OCI-LY7 (cell line): Measurements from ENCODE around the gene SLC7A7. TPM values are rescaled to one million over a fixed set of nuclear protein-coding genes. Genes with fewer than 3 reads are reported as not detected.

Experiments used
- BruUV-seq: library from RNA; stranded (reverse); fragments of 400-500 nt; replicated peaks from 2 replicates; lab custom pipeline; 2021; lab: Mats Ljungman, UMichigan
- CTCF ChIA-PET: fragments of 300-600 bp; sonication (Branson Sonifier 250); formaldehyde crosslinking; loops from one replicate; lab custom pipeline; 2022; ENCODE audit warnings: antibody characterized with exemption; ENCODE audit not compliant: unreplicated experiment; lab: Charles Lee
- POLR2A ChIA-PET: fragments of 300-600 bp; sonication (Branson Sonifier 250); formaldehyde crosslinking; loops from one replicate; lab custom pipeline; 2022; ENCODE audit warnings: antibody characterized with exemption; lab: Charles Lee
- DNase-seq: peaks from one replicate; pipeline ENCODE4 v3.0.0-alpha.2; 2015; ENCODE audit warnings: low spot score
- H2AFZ ChIP-seq: fragments of 200-600 bp; sonication (generic), shearing (Covaris generic); 2 replicates; pipeline ENCODE4 v1.6.1; 2014; ENCODE audit warnings: mild to moderate bottlenecking, antibody characterized with exemption, low read length, moderate library complexity
- H3K27ac ChIP-seq: fragments of 200-600 bp; sonication (generic); 2 replicates; pipeline ENCODE4 v1.5.1; 2014; ENCODE audit warnings: mixed run types, low read depth, mild to moderate bottlenecking, moderate library complexity, low read length, inconsistent platforms; ENCODE audit not compliant: poor library complexity, severe bottlenecking
- H3K36me3 ChIP-seq: fragments of 200-600 bp; sonication (generic); 2 replicates; pipeline ENCODE4 v1.6.1; 2014; ENCODE audit warnings: mild to moderate bottlenecking, antibody characterized with exemption, low read length, moderate library complexity, mixed read lengths; ENCODE audit not compliant: insufficient read depth
- H3K4me1 ChIP-seq: fragments of 200-600 bp; sonication (generic); 2 replicates; pipeline ENCODE4 v1.5.1; 2014; ENCODE audit warnings: mild to moderate bottlenecking, low read length; ENCODE audit not compliant: insufficient read depth, poor library complexity, severe bottlenecking
- H3K4me2 ChIP-seq: fragments of 200-600 bp; sonication (generic); 2 replicates; pipeline ENCODE4 v1.6.1; 2014; ENCODE audit warnings: mild to moderate bottlenecking, low read length
- H3K4me3 ChIP-seq: fragments of 200-600 bp; sonication (generic); 2 replicates; pipeline ENCODE4 v1.5.1; 2014; ENCODE audit warnings: mild to moderate bottlenecking, low read depth, low read length; ENCODE audit not compliant: poor library complexity, severe bottlenecking
- H3K79me2 ChIP-seq: fragments of 200-600 bp; sonication (generic); 2 replicates; pipeline ENCODE4 v1.6.1; 2016; ENCODE audit warnings: low read depth, mild to moderate bottlenecking, low read length, moderate library complexity, mixed read lengths; ENCODE audit not compliant: insufficient read depth
- H3K9me2 ChIP-seq: fragments of 200-600 bp; sonication (generic); 2 replicates; pipeline ENCODE4 v1.6.1; 2016; ENCODE audit warnings: mild to moderate bottlenecking, low read length, mixed read lengths; ENCODE audit not compliant: insufficient read depth
- H3K9me3 ChIP-seq: fragments of 200-600 bp; sonication (generic); 2 replicates; pipeline ENCODE4 v1.6.1; 2014; ENCODE audit warnings: mild to moderate bottlenecking, mixed run types, low read length, mixed read lengths
- H4K20me1 ChIP-seq: fragments of 200-600 bp; sonication (generic); 2 replicates; pipeline ENCODE4 v1.6.1; 2014; ENCODE audit warnings: mild to moderate bottlenecking, antibody characterized with exemption, low read length, moderate library complexity, mixed read lengths; ENCODE audit not compliant: insufficient read depth
- EZH2phosphoT487 ChIP-seq: fragments of 200-600 bp; sonication (generic); IDR thresholded peaks from 2 replicates; pipeline ENCODE4 v1.6.1; 2018; ENCODE audit warnings: low read depth, borderline replicate concordance, mild to moderate bottlenecking, mixed run types, antibody characterized with exemption, low read length, moderate library complexity, mixed read lengths
- intact Hi-C: fragments of 100-400 bp; cut with micrococcal nuclease; formaldehyde crosslinking; loops from one replicate; pipeline ENCODE4 v1.10.0; 2022; ENCODE audit not compliant: unreplicated experiment
- total RNA-seq, 2 experiments: library from RNA; depleted of rRNA in 1 of 2; stranded (reverse); fragments of >200 nt in 1 of 2; shearing (Covaris generic) in 1 of 2; gene quantifications; 2 replicates each; pipeline ENCODE4 v1.2.3, GENCODE V29; 2014 to 2022
- TF ChIP-seq, protein P1 (sequence below): fragments of 200-600 bp; sonication (generic); conservative IDR thresholded peaks from 2 replicates; pipeline ENCODE4 v1.5.1; 2014; ENCODE audit warnings: mild to moderate bottlenecking, antibody characterized with exemption, low read length, moderate library complexity, mixed read lengths

SLC7A7 gene
- total RNA-seq, 2 experiments from 2014 or later = 30.6 to 59.2 TPM

DNA sequence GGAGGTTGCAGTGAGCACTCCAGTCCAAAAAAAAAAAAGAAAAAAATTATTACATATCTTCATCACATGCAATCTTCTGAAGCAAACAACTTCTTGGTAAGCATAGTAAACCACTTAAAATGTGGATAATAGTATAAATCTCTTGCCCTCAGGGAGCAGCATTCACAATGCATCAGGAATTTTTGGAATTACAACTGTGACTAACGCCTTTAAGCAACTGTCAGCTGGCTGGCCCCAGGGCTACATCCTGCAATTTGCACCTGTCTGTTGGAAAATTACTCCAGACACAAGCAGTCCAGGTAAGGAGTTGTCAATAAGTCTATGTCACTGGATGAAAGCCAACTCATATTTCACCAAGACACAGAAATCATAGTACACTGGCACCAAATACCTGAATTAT lies 5.5 kb upstream of the SLC7A7 start:
- no peak for DNase-seq
- H3K9me3 ChIP-seq = no peaks in the 10 kb centered on the region
- no peak overlapping the region for H3K4me2 ChIP-seq
- ChIA-PET POLR2A (interaction anchor here (1.1 to 1.9 kb wide), 5 partner anchors 10 to 258 kb away, joined by 4 to 12 read pairs (median 5); partner anchors contain the start of genes MRPL52 and OXA1L), CTCF (no interaction called here)
- no TSS peak for BruUV-seq
- H3K4me1 ChIP-seq = peaks cover 78% of the 10 kb centered on the region
- H3K4me3 ChIP-seq = no peak overlapping the region
- no peaks in the 10 kb centered on the region for H4K20me1 ChIP-seq
- no peak overlapping the region for H2AFZ ChIP-seq
- no peak for TF ChIP-seq EZH2phosphoT487
- H3K36me3 ChIP-seq = no peaks in the 10 kb centered on the region
- H3K27ac ChIP-seq = peak overlapping the region; percentile 17
- H3K79me2 ChIP-seq = no peaks in the 10 kb centered on the region
- no peaks in the 10 kb centered on the region for H3K9me2 ChIP-seq
- intact Hi-C loops = loop anchor here (2.0 to 5.0 kb wide), 2 partner anchors 52 to 434 kb away; partner anchors contain the start of gene LRP10

DNA sequence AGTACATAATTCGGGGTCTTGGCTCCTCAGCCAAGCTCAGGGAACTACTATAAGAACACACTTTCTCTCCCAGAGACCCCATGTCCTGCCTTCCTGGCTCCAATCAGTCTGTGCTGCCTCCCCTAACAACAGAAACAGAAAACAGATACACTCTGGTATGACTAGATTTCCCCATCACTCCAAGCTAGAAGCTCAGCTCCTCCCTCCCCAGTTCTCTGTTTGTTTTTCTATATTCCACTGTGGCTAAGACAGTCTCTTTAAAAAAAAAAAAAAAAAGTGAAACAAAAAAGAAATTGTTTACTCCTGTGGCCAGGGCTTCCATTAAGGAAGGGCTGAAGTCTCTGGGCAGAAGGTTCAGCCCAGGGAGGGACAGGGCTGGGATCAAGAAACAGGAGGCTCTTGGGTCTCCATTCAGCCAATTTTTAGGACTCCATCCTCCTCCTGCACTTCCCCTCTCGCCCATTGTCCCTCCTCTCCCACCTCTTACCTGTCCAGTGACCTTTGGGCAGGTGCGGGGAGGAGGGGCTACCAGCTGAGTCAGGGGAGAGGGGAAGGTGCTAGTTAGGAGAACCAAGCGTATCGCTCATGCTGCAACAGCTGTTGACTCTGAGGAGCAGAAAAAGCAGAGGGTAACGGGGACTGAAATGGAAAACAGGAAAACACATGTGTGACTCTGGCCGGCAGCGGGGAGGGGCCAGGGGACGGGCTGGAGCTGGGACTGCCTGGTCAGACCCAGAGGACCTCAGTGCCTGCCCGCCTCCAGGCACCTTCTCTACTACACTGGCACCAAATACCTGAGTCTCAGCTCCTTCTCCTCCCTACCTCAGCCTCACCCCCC lies 4.1 kb upstream of the SLC7A7 start:
- peak overlapping the region; percentile 49; the same call in 1 of the 2 replicates for H2AFZ ChIP-seq
- TF ChIP-seq, protein P1, sequence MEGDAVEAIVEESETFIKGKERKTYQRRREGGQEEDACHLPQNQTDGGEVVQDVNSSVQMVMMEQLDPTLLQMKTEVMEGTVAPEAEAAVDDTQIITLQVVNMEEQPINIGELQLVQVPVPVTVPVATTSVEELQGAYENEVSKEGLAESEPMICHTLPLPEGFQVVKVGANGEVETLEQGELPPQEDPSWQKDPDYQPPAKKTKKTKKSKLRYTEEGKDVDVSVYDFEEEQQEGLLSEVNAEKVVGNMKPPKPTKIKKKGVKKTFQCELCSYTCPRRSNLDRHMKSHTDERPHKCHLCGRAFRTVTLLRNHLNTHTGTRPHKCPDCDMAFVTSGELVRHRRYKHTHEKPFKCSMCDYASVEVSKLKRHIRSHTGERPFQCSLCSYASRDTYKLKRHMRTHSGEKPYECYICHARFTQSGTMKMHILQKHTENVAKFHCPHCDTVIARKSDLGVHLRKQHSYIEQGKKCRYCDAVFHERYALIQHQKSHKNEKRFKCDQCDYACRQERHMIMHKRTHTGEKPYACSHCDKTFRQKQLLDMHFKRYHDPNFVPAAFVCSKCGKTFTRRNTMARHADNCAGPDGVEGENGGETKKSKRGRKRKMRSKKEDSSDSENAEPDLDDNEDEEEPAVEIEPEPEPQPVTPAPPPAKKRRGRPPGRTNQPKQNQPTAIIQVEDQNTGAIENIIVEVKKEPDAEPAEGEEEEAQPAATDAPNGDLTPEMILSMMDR = no peak
- no peak for TF ChIP-seq EZH2phosphoT487
- POLR2A ChIA-PET = interaction anchor here (0.7 to 2.0 kb wide), 22 partner anchors 8 to 429 kb away, joined by 3 to 12 read pairs (median 4); partner anchors contain the start of genes MRPL52 and OXA1L
- peaks cover 10% of the 10 kb centered on the region for H3K79me2 ChIP-seq
- peaks cover 73% of the 10 kb centered on the region for H3K4me1 ChIP-seq
- H3K4me3 ChIP-seq = peak overlapping the region; percentile 53
- H3K36me3 ChIP-seq = no peaks in the 10 kb centered on the region
- BruUV-seq = no TSS peak
- H3K27ac ChIP-seq = peak overlapping the region; percentile 65
- CTCF ChIA-PET = interaction anchor here (0.6 to 1.5 kb wide), 5 partner anchors 11 to 218 kb away, joined by 3 to 13 read pairs (median 5); no protein-coding TSS in a partner anchor
- no peaks in the 10 kb centered on the region for H3K9me2 ChIP-seq
- peak overlapping the region; percentile 78 for H3K4me2 ChIP-seq
- H4K20me1 ChIP-seq = no peaks in the 10 kb centered on the region
- no peaks in the 10 kb centered on the region for H3K9me3 ChIP-seq
- intact Hi-C loops = loop anchor here (5.0 kb wide), 1 partner anchor 262 kb away; no protein-coding TSS in a partner anchor
- DNase-seq = peak; percentile 73

DNA sequence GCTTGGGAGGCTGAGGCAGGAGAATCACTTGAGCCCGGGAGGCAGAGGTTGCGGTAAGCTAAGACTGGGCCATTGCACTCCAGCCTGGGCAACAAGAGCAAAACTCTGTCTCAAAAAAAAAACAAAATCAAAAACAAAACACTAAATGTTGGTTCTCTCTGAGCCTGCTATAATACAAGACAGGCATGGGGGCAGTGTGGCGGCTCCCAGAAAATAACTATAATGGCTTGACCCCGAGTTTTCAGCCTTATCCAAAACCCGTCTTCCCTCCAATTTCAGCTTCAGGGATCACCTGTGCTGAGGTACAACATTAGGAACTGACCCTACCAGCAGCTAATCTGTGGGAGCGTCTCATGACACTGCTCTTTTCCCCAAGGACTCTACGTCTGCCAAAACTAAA lies 862 bp downstream of the SLC7A7 start:
- peaks cover 12% of the 10 kb centered on the region for H3K36me3 ChIP-seq
- ChIA-PET POLR2A (interaction anchor here (0.7 to 5.3 kb wide), 10 partner anchors 10 to 49 kb away, joined by 3 to 37 read pairs (median 6); partner anchors contain the start of gene OXA1L), CTCF (no interaction called here)
- BruUV-seq = no TSS peak
- peak overlapping the region; percentile 93 for H3K4me2 ChIP-seq
- H3K79me2 ChIP-seq = peaks cover 58% of the 10 kb centered on the region
- peak overlapping the region; percentile 86 for H3K27ac ChIP-seq
- no peak overlapping the region; the same call in 1 of the 2 replicates for H2AFZ ChIP-seq
- H3K4me3 ChIP-seq = peak overlapping the region; percentile 73
- intact Hi-C loops = loop anchor here (2.0 to 5.0 kb wide), 2 partner anchors 24 to 73 kb away; no protein-coding TSS in a partner anchor
- no peak for DNase-seq
- H3K4me1 ChIP-seq = peaks cover 75% of the 10 kb centered on the region
- no peaks in the 10 kb centered on the region for H4K20me1 ChIP-seq
- H3K9me2 ChIP-seq = no peaks in the 10 kb centered on the region
- TF ChIP-seq EZH2phosphoT487 = no peak
- TF ChIP-seq, protein P1 = peak; percentile 65
- no peaks in the 10 kb centered on the region for H3K9me3 ChIP-seq
